DMS153 treated with DMSO at 0.1 percent for 48 hours (cell line): ENCODE results near the gene ADRA2A.

Source experiments
- DNase-seq: peaks from one replicate; lab custom pipeline; 2025; ENCODE audit not compliant: unreplicated experiment; lab: John Stamatoyannopoulos, UW

Gene ADRA2A

GRCh38 chr10:111130471-111130870, 53.6 kb downstream of the ADRA2A start:
- no peak for DNase-seq
